GM12874 (cell line): ENCODE data around the gene AMBP.

Experiments used
- CTCF ChIP-seq: IDR thresholded peaks from 2 replicates; pipeline ENCODE4 v1.5.1; 2011; ENCODE audit warnings: low read depth, mild to moderate bottlenecking, control low read depth, low read length, moderate library complexity; ENCODE audit not compliant: insufficient read depth

AMBP gene

GRCh38 chr9:114047717-114048116, 30.4 kb downstream of the AMBP start:
- peak; percentile 13; the same call in 1 of the 2 replicates for TF ChIP-seq CTCF

GRCh38 chr9:114046875-114047274, 31.2 kb downstream of the AMBP start:
- no peak for TF ChIP-seq CTCF

GRCh38 chr9:114046237-114046755, 31.8 kb downstream of the AMBP start:
- TF ChIP-seq CTCF: no peak

- no peak for TF ChIP-seq CTCF
Measured at GRCh38 chr9:114039484-114039883, 38.6 kb downstream of the AMBP start.

GRCh38 chr9:114038724-114039313, 39.3 kb downstream of the AMBP start:
- no peak for TF ChIP-seq CTCF

GRCh38 chr9:114037961-114038723, 40.0 kb downstream of the AMBP start:
- TF ChIP-seq CTCF: no peak

- TF ChIP-seq CTCF: no peak
Measured at GRCh38 chr9:114037249-114037648, 40.9 kb downstream of the AMBP start.
